IPS-20b (cell line): ENCODE measurements around the gene KCTD19.
"Not testable (repeated sequence)": the region's sequence is repeated elsewhere in the genome, so short reads cannot be mapped to it uniquely, and the experiment has no call there.

Source experiments
- H3K27ac ChIP-seq: one replicate; pipeline ENCODE4 v1.5.1; 2013; ENCODE audit warnings: low read length
- H3K27me3 ChIP-seq: 2 replicates; pipeline ENCODE4 v1.6.1; 2013; ENCODE audit warnings: mild to moderate bottlenecking, low read length, inconsistent platforms; ENCODE audit not compliant: insufficient read depth
- H3K36me3 ChIP-seq: 2 replicates; pipeline ENCODE4 v1.6.1; 2013; ENCODE audit warnings: low read depth, mild to moderate bottlenecking, inconsistent platforms, low read length, moderate library complexity; ENCODE audit not compliant: insufficient read depth
- H3K4me1 ChIP-seq: 2 replicates; pipeline ENCODE4 v1.6.1; 2013; ENCODE audit warnings: mild to moderate bottlenecking, control low read depth, inconsistent platforms, low read length, moderate library complexity; ENCODE audit not compliant: insufficient read depth
- H3K4me3 ChIP-seq: 2 replicates; pipeline ENCODE4 v1.5.1; 2013; ENCODE audit warnings: mild to moderate bottlenecking, low read length, inconsistent platforms
- H3K9ac ChIP-seq: 2 replicates; pipeline ENCODE4 v1.6.1; 2013; ENCODE audit warnings: low read depth, mild to moderate bottlenecking, inconsistent platforms, low read length, moderate library complexity
- H3K9me3 ChIP-seq: 2 replicates; pipeline ENCODE4 v1.6.1; 2013; ENCODE audit warnings: mild to moderate bottlenecking, low read depth, low read length, inconsistent platforms; ENCODE audit not compliant: insufficient read depth

The KCTD19 gene

DNA sequence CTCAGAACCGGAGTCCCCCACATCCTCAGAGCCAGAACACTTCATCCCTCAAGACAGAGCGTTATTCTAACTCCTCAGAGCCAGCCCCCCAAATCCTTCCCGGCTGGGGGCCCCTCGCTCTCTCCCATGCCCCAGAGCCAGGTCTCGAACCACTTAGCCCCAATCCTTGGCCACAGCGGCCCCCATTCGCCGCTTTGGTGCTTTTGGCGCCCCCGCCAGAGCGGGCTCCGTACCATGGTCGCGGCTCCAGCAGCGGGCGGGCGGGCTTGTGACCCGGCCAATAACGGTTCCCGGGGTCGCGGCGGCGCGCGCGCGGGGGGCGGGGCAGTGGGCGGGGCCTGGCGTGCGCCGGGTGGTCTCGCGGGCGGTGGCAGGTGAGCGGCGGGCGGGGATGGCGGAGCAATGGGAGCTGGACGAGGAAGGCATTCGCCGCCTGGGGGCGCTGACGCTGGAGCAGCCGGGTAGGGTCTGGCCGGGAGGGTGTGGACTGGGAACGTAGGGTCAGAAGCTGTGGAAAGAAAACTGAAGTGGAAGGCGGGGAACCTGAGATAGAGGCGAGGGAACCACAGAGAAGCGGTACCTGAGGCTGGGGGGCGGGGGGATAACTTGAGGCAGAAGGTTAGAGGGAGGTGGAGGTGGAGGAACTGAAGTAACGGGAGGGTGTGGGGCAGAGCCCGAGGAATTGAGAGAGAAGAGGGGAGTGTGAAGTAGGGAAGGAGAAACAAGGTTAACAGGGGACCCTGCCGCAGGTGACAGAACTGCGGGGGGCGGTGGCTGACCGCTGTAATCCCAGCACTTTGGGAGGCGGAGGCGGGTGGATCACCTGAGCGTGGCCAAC is at the start of gene KCTD19, which contains the start of gene LRRC36:
Gene KCTD19, minus strand, starts transcription at position 270 of the 838 bp plus-strand sequence. Its CDS starts 34 bp downstream, at position 236.
Gene LRRC36, plus strand, starts transcription at position 344 of the 838 bp plus-strand sequence. Its CDS starts 48 bp downstream, at position 392.
- peak within 1 kb of the TSS; percentile 76 for H3K4me3 ChIP-seq
- H3K9me3 ChIP-seq: no peaks in the 10 kb centered on the region
- H3K27me3 ChIP-seq: peaks cover 46% of the 10 kb centered on the region
- H3K4me1 ChIP-seq: no peaks in the 10 kb centered on the region
- H3K36me3 ChIP-seq: no peaks in the 10 kb centered on the region
- H3K27ac ChIP-seq: no peak within 1 kb of the TSS
- H3K9ac ChIP-seq: peak within 1 kb of the TSS; percentile 72; the same call in 1 of the 2 replicates

DNA sequence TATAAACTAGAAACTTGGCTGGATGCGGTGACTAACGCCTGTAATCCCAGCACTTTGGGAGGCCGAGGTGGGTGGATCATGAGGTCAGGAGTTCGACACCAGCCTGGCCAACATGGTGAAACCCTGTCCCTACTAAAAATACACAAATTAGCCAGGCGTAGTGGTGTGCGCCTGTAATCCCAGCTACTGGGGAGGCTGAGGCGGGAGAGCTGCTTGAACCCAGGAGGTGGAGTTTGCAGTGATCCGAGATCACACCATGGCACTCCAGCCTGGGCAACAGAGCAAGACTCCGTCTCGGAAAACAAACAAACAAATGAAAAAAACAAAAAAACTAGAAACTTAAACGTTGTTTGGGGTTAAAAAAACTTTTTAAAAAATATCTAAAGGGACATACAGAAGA is 49.5 kb upstream of the KCTD19 start:
- H3K4me3 ChIP-seq, H3K9ac ChIP-seq, H3K27me3 ChIP-seq, H3K9me3 ChIP-seq, H3K4me1 ChIP-seq, H3K27ac ChIP-seq, H3K36me3 ChIP-seq: not testable (repeated sequence)

DNA sequence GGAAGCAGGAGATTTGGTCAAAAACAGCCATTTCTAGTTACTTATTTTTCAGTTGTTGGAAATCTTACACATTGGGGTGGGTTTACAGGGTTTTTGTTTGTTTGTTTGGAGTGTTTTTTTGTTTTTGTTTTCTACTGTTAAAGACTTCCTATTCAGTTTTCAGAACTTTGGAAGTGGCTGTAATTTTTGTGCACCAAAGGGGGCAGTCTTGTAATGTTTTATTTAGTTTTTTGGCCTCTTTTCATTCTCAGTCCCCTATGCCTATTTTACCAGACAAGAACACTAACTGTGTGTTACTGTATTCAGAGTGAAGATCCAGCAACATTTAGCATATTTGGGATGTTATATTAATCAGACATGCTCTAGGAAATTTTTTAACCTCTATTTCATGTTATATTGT is 46.1 kb upstream of the KCTD19 start:
- Histone ChIP-seq H3K9ac (no peak overlapping the region), H3K27ac (no peak overlapping the region), H3K36me3 (no peaks in the 10 kb centered on the region), H3K4me3 (no peak overlapping the region), H3K9me3 (no peaks in the 10 kb centered on the region), H3K27me3 (peaks cover 23% of the 10 kb centered on the region), H3K4me1 (no peaks in the 10 kb centered on the region)

DNA sequence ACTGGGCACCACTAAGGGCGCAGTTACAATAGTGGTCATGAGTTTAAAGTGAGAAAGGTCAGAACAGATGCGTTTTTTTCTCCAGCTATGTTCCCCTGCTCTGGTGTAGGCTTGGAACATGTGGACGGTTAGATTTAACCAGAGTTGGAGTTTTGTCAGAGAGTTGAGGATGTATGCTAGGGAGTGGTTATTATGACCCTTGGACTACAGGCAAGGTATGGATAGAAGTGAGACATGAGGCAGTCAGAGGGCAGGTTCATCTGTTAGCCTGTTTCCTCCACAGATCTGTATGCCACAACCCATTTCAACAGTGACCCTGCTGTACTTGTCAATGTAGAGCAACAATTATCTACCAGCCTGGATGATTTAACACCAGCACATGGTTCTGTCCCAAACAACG is 44.1 kb upstream of the KCTD19 start:
- Histone ChIP-seq H3K4me3 (no peak overlapping the region), H3K27me3 (peaks cover 30% of the 10 kb centered on the region), H3K4me1 (no peaks in the 10 kb centered on the region), H3K9me3 (no peaks in the 10 kb centered on the region), H3K36me3 (no peaks in the 10 kb centered on the region), H3K9ac (no peak overlapping the region), H3K27ac (no peak overlapping the region)

DNA sequence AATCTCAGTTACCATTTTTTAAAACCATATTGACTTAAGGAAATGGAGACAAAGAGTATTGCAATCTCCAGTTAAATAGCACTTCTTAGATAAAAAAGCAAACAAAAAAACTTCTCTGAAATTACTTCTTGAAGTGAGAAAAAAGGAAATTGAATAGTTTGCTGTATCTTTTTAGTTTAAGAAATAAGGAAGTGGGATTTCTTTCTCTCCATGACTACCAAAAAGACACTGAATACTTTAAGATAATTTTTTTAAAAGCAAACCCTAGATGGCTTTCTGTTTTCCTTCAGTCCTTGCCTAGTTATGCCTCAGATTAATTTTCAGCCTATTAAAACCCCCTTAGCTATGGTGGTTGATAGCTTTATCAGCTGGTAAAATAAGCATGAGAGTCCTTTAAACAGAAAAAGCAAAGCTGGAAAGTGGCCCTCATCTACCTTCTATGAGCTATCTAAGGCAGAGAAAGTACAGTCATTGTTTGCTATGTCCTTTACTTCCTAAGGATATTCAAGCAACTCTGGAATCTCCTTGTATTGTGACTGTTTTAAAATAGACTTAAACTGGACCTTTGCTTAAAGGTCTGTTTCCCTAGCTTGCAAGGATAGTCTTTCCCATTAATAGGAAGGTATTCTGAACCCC is 38.2 kb upstream of the KCTD19 start:
- Histone ChIP-seq H3K9me3 (no peaks in the 10 kb centered on the region), H3K4me1 (no peaks in the 10 kb centered on the region), H3K27me3 (peaks cover 35% of the 10 kb centered on the region), H3K4me3 (no peak overlapping the region), H3K27ac (no peak overlapping the region), H3K9ac (no peak overlapping the region), H3K36me3 (no peaks in the 10 kb centered on the region)

DNA sequence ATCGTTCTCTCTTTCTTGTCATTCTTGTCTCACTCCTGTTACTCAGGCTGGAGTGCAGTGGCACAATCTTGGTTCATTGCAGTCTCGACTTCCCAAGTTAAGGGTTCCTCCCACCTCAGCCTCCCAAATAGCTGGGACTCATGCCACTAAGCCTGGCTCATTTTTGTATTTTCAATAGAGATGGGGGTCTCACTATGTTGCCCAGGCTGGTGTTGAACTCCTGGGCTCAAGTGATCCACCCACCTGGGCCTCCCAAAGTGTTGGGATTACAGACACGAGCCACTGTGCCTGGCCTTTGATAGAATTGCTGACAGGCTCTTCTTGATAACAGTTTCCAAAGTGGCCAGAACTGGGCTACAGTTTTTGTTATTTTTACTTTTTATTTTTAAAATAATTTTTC is 34.5 kb upstream of the KCTD19 start:
- H3K9me3 ChIP-seq: no peaks in the 10 kb centered on the region
- H3K27ac ChIP-seq: no peak overlapping the region
- no peak overlapping the region for H3K9ac ChIP-seq
- peaks cover 15% of the 10 kb centered on the region for H3K27me3 ChIP-seq
- H3K4me1 ChIP-seq: no peaks in the 10 kb centered on the region
- no peaks in the 10 kb centered on the region for H3K36me3 ChIP-seq
- H3K4me3 ChIP-seq: no peak overlapping the region

DNA sequence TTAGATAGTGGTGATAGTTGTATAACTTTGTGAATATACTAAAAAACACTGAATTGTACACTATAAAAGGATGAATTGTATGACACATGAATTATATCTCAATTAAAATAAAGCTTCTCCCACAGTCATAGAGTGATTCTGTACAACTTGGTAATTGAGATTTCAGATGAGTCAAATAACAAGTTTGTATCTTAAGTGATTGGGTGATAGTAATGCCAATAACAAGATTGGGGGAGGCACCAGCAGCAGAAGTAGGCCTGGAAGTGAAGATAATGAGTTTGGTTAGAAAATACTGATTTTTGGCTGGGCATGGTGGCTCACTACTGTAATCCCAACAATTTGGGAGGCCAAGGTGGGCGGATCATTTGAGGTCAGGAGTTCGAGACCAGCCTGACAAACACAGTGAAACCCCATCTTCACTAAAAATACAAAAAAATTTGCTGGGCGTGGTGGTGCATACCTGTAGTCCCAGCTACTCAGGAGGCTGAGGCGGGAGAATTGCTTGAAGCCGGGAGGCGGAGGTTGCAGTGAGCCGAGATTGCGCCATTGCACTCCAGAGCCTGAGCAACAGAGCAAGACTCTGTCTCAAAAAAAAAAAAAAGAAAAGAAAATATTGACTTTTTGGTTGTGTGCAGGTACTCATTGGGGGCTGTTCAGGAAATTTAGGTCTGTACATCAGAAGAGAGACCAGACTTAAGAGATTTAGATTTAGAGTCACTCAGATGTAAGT is 33.2 kb upstream of the KCTD19 start:
- H3K27ac ChIP-seq, H3K4me3 ChIP-seq, H3K4me1 ChIP-seq, H3K9me3 ChIP-seq, H3K9ac ChIP-seq, H3K36me3 ChIP-seq: not testable (repeated sequence)
- H3K27me3 ChIP-seq: peaks cover 15% of the 10 kb centered on the region

DNA sequence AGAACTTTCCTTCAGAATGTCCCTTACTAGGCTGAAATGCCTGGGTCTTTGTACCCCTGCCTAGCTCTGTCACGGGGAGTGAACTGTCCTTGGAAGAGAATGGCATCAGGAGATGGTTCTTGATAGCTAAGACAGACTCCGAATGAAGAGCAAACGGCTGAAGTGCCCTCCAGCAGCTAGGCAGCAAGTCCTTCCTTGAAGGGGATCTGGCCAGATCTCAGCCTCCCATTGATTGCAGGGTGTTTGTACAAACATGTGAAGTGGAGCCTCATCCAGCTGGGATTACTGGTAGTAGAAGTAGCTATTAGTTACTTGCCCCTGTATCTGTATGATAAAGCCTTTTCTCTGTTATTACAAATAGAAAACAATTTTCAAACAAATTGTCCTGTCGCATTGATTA is 31.0 kb upstream of the KCTD19 start:
- H3K4me3 ChIP-seq: no peak overlapping the region
- no peaks in the 10 kb centered on the region for H3K4me1 ChIP-seq
- no peak overlapping the region for H3K27ac ChIP-seq
- no peaks in the 10 kb centered on the region for H3K9me3 ChIP-seq
- no peak overlapping the region for H3K9ac ChIP-seq
- H3K27me3 ChIP-seq: no peaks in the 10 kb centered on the region
- no peaks in the 10 kb centered on the region for H3K36me3 ChIP-seq

DNA sequence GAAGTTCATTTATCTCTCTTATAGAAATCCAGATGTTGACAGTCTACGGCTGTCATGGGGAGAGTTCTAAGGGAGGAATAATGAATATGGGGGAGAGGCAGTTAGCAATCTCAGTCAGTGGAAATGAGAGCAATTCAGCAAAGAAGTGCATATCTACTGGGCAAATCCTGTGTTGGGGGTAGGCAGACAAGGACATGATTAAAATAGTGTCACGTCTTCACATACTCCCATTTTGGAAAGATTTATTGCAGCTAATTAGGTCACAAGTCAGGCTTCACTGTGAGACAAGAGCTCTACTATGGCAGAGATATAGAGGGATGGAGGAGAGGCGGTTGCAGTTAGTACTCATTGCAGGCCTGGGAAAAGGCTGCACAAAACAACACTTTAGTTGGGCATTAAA is 29.9 kb upstream of the KCTD19 start:
- no peaks in the 10 kb centered on the region for H3K27me3 ChIP-seq
- no peaks in the 10 kb centered on the region for H3K4me1 ChIP-seq
- no peak overlapping the region for H3K9ac ChIP-seq
- H3K9me3 ChIP-seq: no peaks in the 10 kb centered on the region
- H3K4me3 ChIP-seq: no peak overlapping the region
- H3K27ac ChIP-seq: no peak overlapping the region
- no peaks in the 10 kb centered on the region for H3K36me3 ChIP-seq

DNA sequence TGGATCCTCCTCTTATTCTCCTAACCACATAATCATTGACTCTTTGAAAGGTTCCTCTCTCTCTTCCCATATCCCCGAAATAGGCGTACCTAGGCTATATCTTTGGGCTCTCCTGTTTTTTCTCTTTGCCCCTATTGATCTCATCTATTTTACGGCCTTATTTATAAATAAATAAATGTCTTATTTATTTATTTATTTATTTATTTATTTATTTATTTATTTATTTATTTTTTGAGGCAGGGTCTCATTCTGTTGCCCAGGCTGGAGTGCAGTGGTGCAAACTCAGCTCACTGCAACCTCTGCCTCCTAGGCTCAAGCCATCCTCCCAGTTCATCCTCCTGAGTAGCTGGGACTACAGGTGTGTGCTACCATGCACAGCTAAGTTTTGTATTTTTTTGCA is 25.9 kb upstream of the KCTD19 start:
- not testable (repeated sequence) for H3K36me3 ChIP-seq, H3K4me3 ChIP-seq, H3K27me3 ChIP-seq, H3K27ac ChIP-seq, H3K4me1 ChIP-seq, H3K9ac ChIP-seq, H3K9me3 ChIP-seq

DNA sequence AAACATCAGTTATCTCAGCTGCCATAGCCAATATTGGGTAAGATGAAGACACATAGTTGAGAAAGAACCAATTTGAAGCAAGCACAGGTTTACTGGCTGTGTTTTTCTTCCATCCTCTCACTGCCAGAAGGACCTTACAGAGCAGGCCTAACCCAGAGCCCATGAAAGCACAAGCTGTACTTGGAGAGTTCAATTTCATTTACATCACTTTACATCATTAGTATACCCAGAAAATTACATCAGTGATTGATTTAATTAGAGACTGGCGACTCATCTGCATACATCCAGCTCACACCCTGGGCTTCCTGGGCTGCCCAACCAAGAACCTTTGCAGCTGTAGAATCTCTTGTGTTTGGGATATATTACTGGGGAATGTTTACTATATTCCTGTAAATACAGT is 23.8 kb upstream of the KCTD19 start:
- no peaks in the 10 kb centered on the region for H3K4me1 ChIP-seq
- no peak overlapping the region for H3K4me3 ChIP-seq
- H3K36me3 ChIP-seq: no peaks in the 10 kb centered on the region
- H3K27me3 ChIP-seq: 0 out of 2 replicates have a peak, but pooled peaks cover 4% of the 10 kb centered on the region
- H3K9me3 ChIP-seq: no peaks in the 10 kb centered on the region
- no peak overlapping the region for H3K27ac ChIP-seq
- no peak overlapping the region for H3K9ac ChIP-seq
